Astrocyte (in vitro differentiated cells and primary cell): ENCODE measurements around the gene MYZAP. TPM values are rescaled to one million over a fixed set of nuclear protein-coding genes. Genes with fewer than 3 reads are reported as not detected.

Source experiments
- DNase-seq: peaks from one replicate; pipeline ENCODE4 v3.0.0-alpha.2; 2010; ENCODE audit warnings: low read depth
- FAIRE-seq: peaks from 2 replicates; lab custom pipeline; 2011; peaks lifted over from hg19 to GRCh38; lab: Jason Lieb, UNC
- H2AFZ ChIP-seq: 2 replicates; pipeline ENCODE4 v1.6.0; 2012; ENCODE audit warnings: low read depth, low read length, inconsistent platforms
- H3K27ac ChIP-seq: 2 replicates; pipeline ENCODE4 v1.5.1; 2011; ENCODE audit warnings: low read depth, low read length, inconsistent platforms
- H3K27me3 ChIP-seq: 2 replicates; pipeline ENCODE4 v1.6.0; 2011; ENCODE audit warnings: low read length, inconsistent platforms; ENCODE audit not compliant: insufficient read depth
- H3K36me3 ChIP-seq: 2 replicates; pipeline ENCODE4 v1.5.1; 2011; ENCODE audit warnings: low read length, inconsistent platforms; ENCODE audit not compliant: insufficient read depth
- H3K4me1 ChIP-seq: 2 replicates; pipeline ENCODE4 v1.5.1; 2011; ENCODE audit warnings: low read length, inconsistent platforms; ENCODE audit not compliant: insufficient read depth
- H3K4me2 ChIP-seq: 2 replicates; pipeline ENCODE4 v1.6.0; 2012; ENCODE audit warnings: low read length, inconsistent platforms
- H3K4me3 ChIP-seq: 2 replicates; pipeline ENCODE4 v1.5.1; 2011; ENCODE audit warnings: low read depth, mild to moderate bottlenecking, low read length, inconsistent platforms; ENCODE audit not compliant: insufficient read depth
- H3K79me2 ChIP-seq: 2 replicates; pipeline ENCODE4 v1.6.0; 2012; ENCODE audit warnings: mild to moderate bottlenecking, low read length, inconsistent platforms; ENCODE audit not compliant: insufficient read depth
- H3K9ac ChIP-seq: 2 replicates; pipeline ENCODE4 v1.6.0; 2012; ENCODE audit warnings: mild to moderate bottlenecking, low read length, inconsistent platforms
- H3K9me3 ChIP-seq: 2 replicates; pipeline ENCODE4 v1.5.1; 2012; ENCODE audit warnings: low read depth, mild to moderate bottlenecking, low read length, inconsistent platforms; ENCODE audit not compliant: insufficient read depth
- H4K20me1 ChIP-seq: 2 replicates; pipeline ENCODE4 v1.6.0; 2012; ENCODE audit warnings: low read length, inconsistent platforms; ENCODE audit not compliant: insufficient read depth
- H3K27ac Mint-ChIP-seq: one replicate; pipeline ENCODE4 v1.8.0; 2021; ENCODE audit warnings: mild to moderate bottlenecking, mixed read lengths; ENCODE audit not compliant: unreplicated experiment
- H3K27me3 Mint-ChIP-seq: one replicate; pipeline ENCODE4 v1.8.0; 2021; ENCODE audit warnings: low read depth, mixed read lengths; ENCODE audit not compliant: unreplicated experiment
- H3K36me3 Mint-ChIP-seq: one replicate; pipeline ENCODE4 v1.8.0; 2021; ENCODE audit warnings: low read depth, mixed read lengths; ENCODE audit not compliant: unreplicated experiment
- H3K4me1 Mint-ChIP-seq: one replicate; pipeline ENCODE4 v1.8.0; 2021; ENCODE audit warnings: low read depth, mixed read lengths; ENCODE audit not compliant: unreplicated experiment
- H3K4me3 Mint-ChIP-seq: one replicate; pipeline ENCODE4 v1.8.0; 2021; ENCODE audit warnings: mild to moderate bottlenecking, moderate library complexity, mixed read lengths; ENCODE audit not compliant: unreplicated experiment
- H3K9me3 Mint-ChIP-seq: one replicate; pipeline ENCODE4 v1.8.0; 2021; ENCODE audit warnings: mild to moderate bottlenecking, mixed read lengths; ENCODE audit not compliant: unreplicated experiment
- EZH2 ChIP-seq: IDR thresholded peaks from 2 replicates; pipeline ENCODE4 v1.6.1; 2012; ENCODE audit warnings: mild to moderate bottlenecking, low read length, inconsistent platforms; ENCODE audit not compliant: insufficient read depth
- total RNA-seq: library from RNA; stranded (reverse); gene quantifications from 2 replicates; pipeline ENCODE4 v1.2.1, GENCODE V29; 2021
- TF ChIP-seq, protein P1 (sequence below): IDR thresholded peaks from 2 replicates; pipeline ENCODE4 v1.5.1; 2011; ENCODE audit warnings: low read depth, mild to moderate bottlenecking, inconsistent platforms, low read length, moderate library complexity; ENCODE audit not compliant: insufficient read depth

MYZAP gene
- total RNA-seq, 1 donor from 2014 or later, result 0.41 TPM

DNA sequence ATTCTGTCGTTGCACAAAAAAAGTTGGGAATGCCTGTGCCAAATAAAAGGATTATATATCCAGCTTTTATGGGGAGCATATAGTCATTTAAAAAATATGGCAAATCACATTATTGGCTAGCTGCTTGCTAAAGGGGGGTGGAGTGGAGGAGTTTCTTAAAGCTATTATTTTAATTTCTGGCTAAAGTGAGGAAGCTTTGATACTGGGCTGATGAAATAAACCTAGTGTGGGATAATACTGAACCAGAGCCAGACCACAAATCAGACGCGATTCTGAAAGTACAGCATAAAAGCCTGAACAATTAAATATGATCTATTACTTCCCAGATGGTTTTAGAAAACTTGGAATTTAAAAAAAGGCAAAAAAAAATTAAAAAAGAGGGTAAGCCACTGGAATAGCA lies 129.2 kb downstream of the MYZAP start:
- no peak overlapping the region for H3K4me3 ChIP-seq
- H3K27me3 ChIP-seq, result no peaks in the 10 kb centered on the region
- H3K9me3 ChIP-seq, result peaks cover 3% of the 10 kb centered on the region
- H3K4me1 ChIP-seq, result no peaks in the 10 kb centered on the region
- H3K79me2 ChIP-seq, result no peaks in the 10 kb centered on the region
- H3K36me3 ChIP-seq, result no peaks in the 10 kb centered on the region
- peaks cover 5% of the 10 kb centered on the region for H3K36me3 Mint-ChIP-seq
- no peaks in the 10 kb centered on the region for H3K27me3 Mint-ChIP-seq
- peaks cover 5% of the 10 kb centered on the region for H3K9me3 Mint-ChIP-seq
- FAIRE-seq (peak; percentile 64), DNase-seq (peak; percentile 64)
- TF ChIP-seq EZH2, result no peak
- TF ChIP-seq, protein P1, sequence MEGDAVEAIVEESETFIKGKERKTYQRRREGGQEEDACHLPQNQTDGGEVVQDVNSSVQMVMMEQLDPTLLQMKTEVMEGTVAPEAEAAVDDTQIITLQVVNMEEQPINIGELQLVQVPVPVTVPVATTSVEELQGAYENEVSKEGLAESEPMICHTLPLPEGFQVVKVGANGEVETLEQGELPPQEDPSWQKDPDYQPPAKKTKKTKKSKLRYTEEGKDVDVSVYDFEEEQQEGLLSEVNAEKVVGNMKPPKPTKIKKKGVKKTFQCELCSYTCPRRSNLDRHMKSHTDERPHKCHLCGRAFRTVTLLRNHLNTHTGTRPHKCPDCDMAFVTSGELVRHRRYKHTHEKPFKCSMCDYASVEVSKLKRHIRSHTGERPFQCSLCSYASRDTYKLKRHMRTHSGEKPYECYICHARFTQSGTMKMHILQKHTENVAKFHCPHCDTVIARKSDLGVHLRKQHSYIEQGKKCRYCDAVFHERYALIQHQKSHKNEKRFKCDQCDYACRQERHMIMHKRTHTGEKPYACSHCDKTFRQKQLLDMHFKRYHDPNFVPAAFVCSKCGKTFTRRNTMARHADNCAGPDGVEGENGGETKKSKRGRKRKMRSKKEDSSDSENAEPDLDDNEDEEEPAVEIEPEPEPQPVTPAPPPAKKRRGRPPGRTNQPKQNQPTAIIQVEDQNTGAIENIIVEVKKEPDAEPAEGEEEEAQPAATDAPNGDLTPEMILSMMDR, result no peak
- H3K4me1 Mint-ChIP-seq, result no peaks in the 10 kb centered on the region
- H3K27ac ChIP-seq, result no peak overlapping the region
- no peak overlapping the region for H2AFZ ChIP-seq
- H3K9ac ChIP-seq, result no peak overlapping the region
- H3K27ac Mint-ChIP-seq, result no peak overlapping the region
- no peak overlapping the region for H3K4me2 ChIP-seq
- H3K4me3 Mint-ChIP-seq, result no peak overlapping the region
- no peaks in the 10 kb centered on the region for H4K20me1 ChIP-seq

DNA sequence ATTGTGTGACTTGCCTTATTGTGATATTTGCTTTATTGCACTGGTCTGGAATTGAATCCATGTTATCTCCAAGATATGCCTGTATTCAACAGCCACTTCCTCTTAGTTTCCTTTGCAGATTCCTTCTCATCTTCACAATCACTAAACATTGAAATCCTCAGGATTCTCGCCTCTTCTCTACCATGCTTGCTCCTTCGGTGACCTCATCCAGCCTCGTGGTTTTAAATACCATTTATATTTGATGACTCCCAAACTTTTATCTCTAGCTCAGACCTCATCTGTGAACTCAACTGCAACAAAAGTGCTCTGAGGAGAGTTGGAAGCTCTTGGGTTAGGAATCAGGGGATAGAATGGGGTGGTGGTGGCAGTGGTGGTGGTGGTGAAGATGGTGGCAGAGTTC lies 134.7 kb downstream of the MYZAP start:
- peaks cover 8% of the 10 kb centered on the region for H3K4me1 Mint-ChIP-seq
- FAIRE-seq (no peak), DNase-seq (peak; percentile 44)
- H3K9me3 Mint-ChIP-seq, result peaks cover 7% of the 10 kb centered on the region
- H3K27me3 Mint-ChIP-seq, result peaks cover 5% of the 10 kb centered on the region
- no peaks in the 10 kb centered on the region for H3K4me1 ChIP-seq
- H3K27ac ChIP-seq, result no peak overlapping the region
- H3K4me3 Mint-ChIP-seq, result no peak overlapping the region
- peaks cover 5% of the 10 kb centered on the region for H3K36me3 Mint-ChIP-seq
- H3K79me2 ChIP-seq, result no peaks in the 10 kb centered on the region
- H3K27ac Mint-ChIP-seq, result no peak overlapping the region
- H4K20me1 ChIP-seq, result no peaks in the 10 kb centered on the region
- H3K27me3 ChIP-seq, result no peaks in the 10 kb centered on the region
- no peak overlapping the region for H3K4me3 ChIP-seq
- no peak overlapping the region for H3K4me2 ChIP-seq
- TF ChIP-seq, protein P1, result no peak
- no peak for TF ChIP-seq EZH2
- H2AFZ ChIP-seq, result no peak overlapping the region
- peaks cover 3% of the 10 kb centered on the region for H3K9me3 ChIP-seq
- no peak overlapping the region for H3K9ac ChIP-seq
- no peaks in the 10 kb centered on the region for H3K36me3 ChIP-seq

DNA sequence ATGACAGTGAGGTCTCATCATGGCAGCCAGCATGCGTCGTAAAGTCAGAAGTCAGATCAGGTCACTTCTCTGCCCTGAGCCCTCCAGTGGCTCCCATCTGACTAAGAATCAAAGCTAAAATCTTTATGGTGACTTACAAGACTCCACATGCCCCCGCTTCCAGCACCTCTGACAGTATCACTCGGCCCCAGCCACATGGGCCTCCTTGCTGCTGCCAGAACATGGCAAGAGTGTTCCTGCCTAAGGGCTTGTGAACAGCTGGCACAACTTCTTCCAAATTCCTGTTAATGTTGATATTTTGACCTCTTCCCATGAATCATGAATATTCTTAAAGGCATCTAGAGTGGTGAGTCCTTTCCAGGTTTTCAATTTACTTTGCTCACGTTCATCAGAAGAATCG lies 135.3 kb downstream of the MYZAP start:
- Mint-ChIP-seq H3K27ac (no peak overlapping the region), H3K27me3 (peaks cover 5% of the 10 kb centered on the region), H3K36me3 (peaks cover 5% of the 10 kb centered on the region), H3K9me3 (peaks cover 7% of the 10 kb centered on the region), H3K4me3 (no peak overlapping the region), H3K4me1 (peaks cover 8% of the 10 kb centered on the region)
- Histone ChIP-seq H3K27me3 (no peaks in the 10 kb centered on the region), H3K4me1 (no peaks in the 10 kb centered on the region), H3K9ac (no peak overlapping the region), H4K20me1 (no peaks in the 10 kb centered on the region), H3K9me3 (peaks cover 3% of the 10 kb centered on the region), H3K27ac (no peak overlapping the region), H3K4me3 (no peak overlapping the region), H2AFZ (no peak overlapping the region), H3K36me3 (no peaks in the 10 kb centered on the region), H3K4me2 (no peak overlapping the region), H3K79me2 (no peaks in the 10 kb centered on the region)
- DNase-seq, result peak; percentile 19
- no peak for FAIRE-seq
- TF ChIP-seq, protein P1, result no peak
- no peak for TF ChIP-seq EZH2
